Neural crest cell (in vitro differentiated cells): ENCODE measurements around the gene ADGRF5. TPM values are rescaled to one million over a fixed set of nuclear protein-coding genes. Genes with fewer than 3 reads are reported as not detected.
"Not testable (repeated sequence)": the region's sequence is repeated elsewhere in the genome, so short reads cannot be mapped to it uniquely, and the experiment has no call there.

Source experiments
- DNase-seq: peaks from one replicate; pipeline ENCODE4 v3.0.0; 2021; ENCODE audit warnings: low read depth, mixed read lengths, low spot score
- H3K27ac Mint-ChIP-seq: one replicate; pipeline ENCODE4 v1.8.0; 2021; ENCODE audit warnings: mild to moderate bottlenecking, mixed read lengths; ENCODE audit not compliant: unreplicated experiment
- H3K27me3 Mint-ChIP-seq: 2 replicates; pipeline ENCODE4 v1.8.0; 2021; ENCODE audit warnings: low read depth, mild to moderate bottlenecking, mixed read lengths
- H3K36me3 Mint-ChIP-seq: 2 replicates; pipeline ENCODE4 v1.8.0; 2021; ENCODE audit warnings: low read depth, mild to moderate bottlenecking, mixed read lengths
- H3K4me1 Mint-ChIP-seq: 2 replicates; pipeline ENCODE4 v1.8.0; 2021; ENCODE audit warnings: mixed read lengths
- H3K4me3 Mint-ChIP-seq: one replicate; pipeline ENCODE4 v1.8.0; 2021; ENCODE audit warnings: mild to moderate bottlenecking, mixed read lengths
- H3K9me3 Mint-ChIP-seq: 2 replicates; pipeline ENCODE4 v1.8.0; 2021; ENCODE audit warnings: mixed read lengths
- total RNA-seq: library from RNA; stranded (reverse); gene quantifications from 2 replicates; pipeline ENCODE4 v1.2.1, GENCODE V29; 2021
- TF ChIP-seq, protein P1 (sequence below): fragments of 200-600 bp; sonication (generic); conservative IDR thresholded peaks from 2 replicates; pipeline ENCODE4 v1.5.0; 2021; ENCODE audit warnings: antibody characterized with exemption, mild to moderate bottlenecking

ADGRF5 gene
- total RNA-seq, 1 donor from 2014 or later: 0.16 TPM

DNA sequence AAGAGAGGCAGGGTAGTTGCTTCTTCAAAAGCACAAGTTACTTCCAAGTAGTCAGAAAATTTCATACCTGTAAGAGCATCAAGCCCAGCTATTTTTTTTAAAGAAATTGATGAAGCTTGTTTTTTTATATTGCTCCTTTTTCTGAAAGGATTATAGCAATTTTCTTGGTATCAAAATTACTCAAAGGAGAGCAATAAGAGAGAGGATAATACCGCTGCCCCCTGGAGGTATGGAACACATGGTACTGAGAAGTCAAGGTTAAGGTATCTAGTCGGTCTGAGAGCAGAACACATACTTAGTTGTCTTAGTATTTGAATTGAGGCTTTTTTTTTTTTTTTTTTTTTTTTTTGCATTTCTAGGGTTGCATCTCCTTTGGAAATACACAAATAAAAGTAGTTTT is 59.4 kb downstream of the ADGRF5 start:
- H3K4me1 Mint-ChIP-seq: no peaks in the 10 kb centered on the region
- no peaks in the 10 kb centered on the region for H3K27me3 Mint-ChIP-seq
- H3K27ac Mint-ChIP-seq: no peak overlapping the region
- TF ChIP-seq, protein P1, sequence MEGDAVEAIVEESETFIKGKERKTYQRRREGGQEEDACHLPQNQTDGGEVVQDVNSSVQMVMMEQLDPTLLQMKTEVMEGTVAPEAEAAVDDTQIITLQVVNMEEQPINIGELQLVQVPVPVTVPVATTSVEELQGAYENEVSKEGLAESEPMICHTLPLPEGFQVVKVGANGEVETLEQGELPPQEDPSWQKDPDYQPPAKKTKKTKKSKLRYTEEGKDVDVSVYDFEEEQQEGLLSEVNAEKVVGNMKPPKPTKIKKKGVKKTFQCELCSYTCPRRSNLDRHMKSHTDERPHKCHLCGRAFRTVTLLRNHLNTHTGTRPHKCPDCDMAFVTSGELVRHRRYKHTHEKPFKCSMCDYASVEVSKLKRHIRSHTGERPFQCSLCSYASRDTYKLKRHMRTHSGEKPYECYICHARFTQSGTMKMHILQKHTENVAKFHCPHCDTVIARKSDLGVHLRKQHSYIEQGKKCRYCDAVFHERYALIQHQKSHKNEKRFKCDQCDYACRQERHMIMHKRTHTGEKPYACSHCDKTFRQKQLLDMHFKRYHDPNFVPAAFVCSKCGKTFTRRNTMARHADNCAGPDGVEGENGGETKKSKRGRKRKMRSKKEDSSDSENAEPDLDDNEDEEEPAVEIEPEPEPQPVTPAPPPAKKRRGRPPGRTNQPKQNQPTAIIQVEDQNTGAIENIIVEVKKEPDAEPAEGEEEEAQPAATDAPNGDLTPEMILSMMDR: no peak
- no peaks in the 10 kb centered on the region for H3K36me3 Mint-ChIP-seq
- DNase-seq: no peak
- H3K4me3 Mint-ChIP-seq: no peak overlapping the region
- H3K9me3 Mint-ChIP-seq: no peaks in the 10 kb centered on the region

DNA sequence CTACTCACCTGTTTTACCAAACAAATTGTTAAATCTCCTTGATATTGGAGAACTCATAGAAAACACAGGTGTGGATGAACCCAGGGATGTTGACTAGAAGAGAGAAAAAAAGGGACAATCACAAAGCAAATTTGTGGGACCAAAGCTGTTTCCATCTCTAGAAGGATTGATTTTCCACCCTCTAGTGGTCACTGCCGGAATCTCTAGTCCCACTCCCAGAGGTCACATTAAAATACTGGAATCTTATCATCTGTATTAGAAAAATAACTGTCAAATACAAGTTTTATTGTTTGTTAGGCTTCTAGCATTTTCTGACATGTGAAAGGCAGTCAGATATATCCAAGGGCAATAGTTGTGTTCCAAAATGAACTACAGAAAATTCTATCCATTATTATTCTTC is 65.8 kb downstream of the ADGRF5 start:
- H3K27ac Mint-ChIP-seq, H3K4me1 Mint-ChIP-seq, H3K9me3 Mint-ChIP-seq, H3K36me3 Mint-ChIP-seq, H3K4me3 Mint-ChIP-seq, H3K27me3 Mint-ChIP-seq: not testable (repeated sequence)
- TF ChIP-seq, protein P1: peak; percentile 73
- peak; percentile 58 for DNase-seq

DNA sequence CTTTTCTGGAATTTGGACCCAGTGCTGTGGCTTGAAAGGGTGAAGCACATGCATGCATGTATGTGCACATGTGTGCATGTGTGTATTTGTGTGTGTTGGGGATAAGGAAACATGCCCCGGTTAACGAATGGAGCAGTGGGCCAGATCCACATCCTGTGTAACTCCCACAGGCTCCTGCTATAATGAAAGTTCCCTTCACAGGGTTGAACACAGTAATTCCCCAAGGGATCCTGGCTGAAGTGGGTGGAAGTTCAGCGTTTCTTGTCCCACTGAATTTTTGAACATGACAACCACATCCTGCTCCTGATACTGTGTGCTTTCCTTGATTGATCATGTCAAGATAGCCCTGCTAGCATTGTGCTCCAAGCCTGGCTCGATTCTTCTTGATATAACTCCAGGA is 70.2 kb downstream of the ADGRF5 start:
- not testable (repeated sequence) for DNase-seq, H3K9me3 Mint-ChIP-seq, H3K27ac Mint-ChIP-seq, H3K4me1 Mint-ChIP-seq, H3K4me3 Mint-ChIP-seq, H3K36me3 Mint-ChIP-seq
- peaks cover 21% of the 10 kb centered on the region for H3K27me3 Mint-ChIP-seq

DNA sequence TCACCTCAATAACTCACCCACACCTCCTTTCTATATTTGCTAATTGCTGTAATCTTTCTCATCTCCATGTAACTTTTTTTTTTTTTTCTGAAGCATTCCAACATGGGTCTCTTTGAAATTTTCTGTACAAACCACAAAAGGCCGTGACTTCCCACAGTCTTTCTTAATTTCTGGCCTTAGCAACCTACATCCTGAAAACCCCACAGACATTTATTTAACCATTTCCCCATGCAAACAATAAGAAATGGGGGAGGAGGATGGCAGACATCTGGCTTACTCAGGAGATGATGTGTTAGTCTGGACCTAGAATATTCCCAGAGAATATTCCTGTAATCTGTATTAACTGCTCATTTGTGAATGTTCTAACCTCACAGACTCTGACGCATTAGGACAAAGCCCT is 70.9 kb downstream of the ADGRF5 start:
- no peak for DNase-seq
- Mint-ChIP-seq H3K4me3 (no peak overlapping the region), H3K4me1 (peaks cover 7% of the 10 kb centered on the region), H3K36me3 (no peaks in the 10 kb centered on the region), H3K9me3 (no peaks in the 10 kb centered on the region), H3K27ac (peak overlapping the region; percentile 32), H3K27me3 (peaks cover 21% of the 10 kb centered on the region)
- TF ChIP-seq, protein P1: no peak

DNA sequence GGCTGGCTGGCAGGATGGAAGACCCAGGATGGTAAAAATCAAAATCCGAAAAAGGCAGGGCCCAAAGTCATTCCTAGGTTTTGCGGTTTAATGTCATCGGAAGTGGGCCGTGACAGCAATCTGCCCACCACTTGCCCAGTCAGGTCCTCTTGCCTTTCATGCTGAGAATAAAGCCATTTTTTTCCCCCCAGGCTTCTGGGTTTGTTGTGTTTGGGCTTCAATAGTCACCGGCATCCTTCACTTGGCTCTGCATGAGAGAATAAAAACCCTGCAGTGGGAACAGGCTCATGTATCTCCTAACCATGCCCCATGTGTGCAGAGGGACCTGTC is 72.4 kb downstream of the ADGRF5 start:
- Mint-ChIP-seq H3K36me3 (no peaks in the 10 kb centered on the region), H3K9me3 (no peaks in the 10 kb centered on the region), H3K4me3 (no peak overlapping the region), H3K27me3 (peaks cover 21% of the 10 kb centered on the region), H3K27ac (no peak overlapping the region), H3K4me1 (peaks cover 7% of the 10 kb centered on the region)
- no peak for DNase-seq
- TF ChIP-seq, protein P1: no peak

DNA sequence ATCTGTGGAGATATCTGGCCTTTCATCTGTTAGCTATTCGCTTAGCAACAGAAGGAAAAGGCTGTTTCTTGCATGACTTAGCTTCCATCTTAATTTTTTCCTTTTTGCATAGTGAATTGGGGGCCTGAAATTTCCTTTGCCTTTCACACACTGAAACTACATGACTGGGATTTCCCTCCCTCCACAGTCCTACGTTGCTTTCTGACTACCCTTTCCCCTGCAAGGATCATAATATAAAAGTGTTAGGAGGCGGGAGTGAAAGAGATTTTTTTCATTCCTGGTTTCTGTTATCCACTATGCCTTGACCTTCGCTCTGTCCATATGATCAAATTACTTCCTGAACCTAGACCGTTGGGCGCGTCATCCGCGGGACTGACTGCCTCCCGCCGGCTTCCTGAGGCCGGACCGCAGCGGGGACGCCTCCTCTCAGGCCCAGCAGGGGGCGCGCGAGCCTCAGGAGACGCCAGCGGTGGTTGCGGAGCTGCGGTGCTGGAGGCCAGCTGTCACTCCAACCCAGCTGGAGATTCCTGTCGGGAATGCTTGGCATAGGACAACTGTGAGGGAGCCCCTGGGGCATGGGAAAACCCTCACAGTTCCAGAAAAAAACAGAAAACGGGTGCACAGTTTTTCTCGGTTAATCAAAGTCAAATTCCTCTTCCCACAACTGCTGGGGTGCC is 72.9 kb downstream of the ADGRF5 start:
- Mint-ChIP-seq H3K27me3 (peaks cover 21% of the 10 kb centered on the region), H3K4me1 (peaks cover 7% of the 10 kb centered on the region), H3K27ac (no peak overlapping the region), H3K4me3 (no peak overlapping the region), H3K36me3 (no peaks in the 10 kb centered on the region), H3K9me3 (no peaks in the 10 kb centered on the region)
- peak; percentile 90 for DNase-seq
- TF ChIP-seq, protein P1: peak; percentile 99
